HepG2 (cell line): ENCODE results near the gene DAAM1. TPM values are rescaled to one million over a fixed set of nuclear protein-coding genes. Genes with fewer than 3 reads are reported as not detected.

ENCODE experiments used
- ARID4A ChIP-seq: sonication (generic); formaldehyde crosslinking; IDR thresholded peaks from 2 replicates; pipeline ENCODE4 v1.5.0; 2020; ENCODE audit warnings: mild to moderate bottlenecking, missing genetic modification reagents, borderline replicate concordance
- CHD2 ChIP-seq: IDR thresholded peaks from 2 replicates; pipeline ENCODE4 v1.6.1; 2011; ENCODE audit warnings: low read depth, low read length, improper control_type of control experiment
- FOXC1 ChIP-seq: sonication (generic); formaldehyde crosslinking; IDR thresholded peaks from 2 replicates; pipeline ENCODE4 v1.8.0; 2022; ENCODE audit warnings: mild to moderate bottlenecking, missing genetic modification reagents, borderline replicate concordance
- HNRNPK ChIP-seq: fragments of 200-400 bp; formaldehyde crosslinking; IDR thresholded peaks from 2 replicates; pipeline ENCODE4 v1.6.1; 2018; ENCODE audit warnings: low read length, low read depth, moderate library complexity, mild to moderate bottlenecking; ENCODE audit not compliant: poor library complexity, severe bottlenecking
- MTA1 ChIP-seq: sonication (generic); formaldehyde crosslinking; IDR thresholded peaks from 2 replicates; pipeline ENCODE4 v1.4.0; 2020; ENCODE audit warnings: missing genetic modification reagents, mild to moderate bottlenecking, borderline replicate concordance
- NPAS2 ChIP-seq: sonication (generic); formaldehyde crosslinking; IDR thresholded peaks from 2 replicates; pipeline ENCODE4 v1.8.0; 2022; ENCODE audit warnings: mild to moderate bottlenecking, missing genetic modification reagents, borderline replicate concordance
- NR2F6 ChIP-seq, 2 experiments: IDR thresholded peaks; 2 replicates each; pipeline ENCODE4 v1.6.1; 2016; ENCODE audit warnings: antibody characterized with exemption in 1 of 2, mild to moderate bottlenecking in 1 of 2
- TCF12 ChIP-seq, 2 experiments: fragments of 450-650 bp in 1 of 2; sonication (generic) in 1 of 2; formaldehyde crosslinking in 1 of 2; IDR thresholded peaks; 2 replicates each; pipeline versions ENCODE4 v1.6.1 to v1.8.0; 2017 to 2022; ENCODE audit warnings: antibody characterized with exemption in 1 of 2, mild to moderate bottlenecking in 1 of 2, missing genetic modification reagents in 1 of 2, moderate library complexity in 1 of 2
- ZBTB38 ChIP-seq: sonication (generic); formaldehyde crosslinking; IDR thresholded peaks from 2 replicates; pipeline ENCODE4 v1.5.1; 2020; ENCODE audit warnings: mild to moderate bottlenecking, missing genetic modification reagents
- ZNF350 ChIP-seq: sonication (generic); formaldehyde crosslinking; IDR thresholded peaks from 2 replicates; pipeline ENCODE4 v1.4.0; 2020; ENCODE audit warnings: mild to moderate bottlenecking, low read depth, missing genetic modification reagents, borderline replicate concordance
- ZNF367 ChIP-seq: sonication (generic); formaldehyde crosslinking; IDR thresholded peaks from 2 replicates; pipeline ENCODE4 v1.4.0; 2020; ENCODE audit warnings: missing genetic modification reagents, borderline replicate concordance
- ZNF570 ChIP-seq: sonication (generic); formaldehyde crosslinking; IDR thresholded peaks from 2 replicates; pipeline ENCODE4 v1.4.0; 2020; ENCODE audit warnings: mild to moderate bottlenecking, missing genetic modification reagents, borderline replicate concordance
- ZNF616 ChIP-seq: sonication (generic); formaldehyde crosslinking; IDR thresholded peaks from 2 replicates; pipeline ENCODE4 v1.5.0; 2020; ENCODE audit warnings: low read depth, mild to moderate bottlenecking, missing genetic modification reagents
- ZNF629 ChIP-seq: sonication (generic); formaldehyde crosslinking; conservative IDR thresholded peaks from 2 replicates; pipeline ENCODE4 v1.5.0; 2020; ENCODE audit warnings: missing genetic modification reagents
- ZNF7 ChIP-seq: IDR thresholded peaks from 2 replicates; pipeline ENCODE4 v1.6.1; 2016; ENCODE audit warnings: missing biosample characterization, missing genetic modification reagents
- ZNF841 ChIP-seq: sonication (generic); formaldehyde crosslinking; IDR thresholded peaks from 2 replicates; pipeline ENCODE4 v1.8.1; 2023; ENCODE audit warnings: missing genetic modification reagents, borderline replicate concordance
- polyA plus RNA-seq, 8 experiments: library from polyadenylated mRNA; depleted of rRNA in 3 of 8; stranded (reverse) in 7 of 8; unstranded in 1 of 8; fragments of >200 nt; fragmentation: Illumina TruSeq in 4 of 8; extraction: Trizol in 4 of 8; gene quantifications; 2 replicates each; pipeline versions ENCODE4 v1.2.1 to v1.2.3, GENCODE V29; 2011 to 2016; ENCODE audit warnings: low read depth in 4 of 8, missing spikeins in 1 of 8, mixed read lengths in 1 of 8; ENCODE audit not compliant: insufficient read depth in 1 of 8
- total RNA-seq, 5 experiments: library from RNA; depleted of rRNA; stranded (reverse); fragments of >200 nt; fragmentation: Illumina TruSeq; extraction: Trizol; gene quantifications; 2 replicates each; pipeline ENCODE4 v1.2.3, GENCODE V29; 2016; ENCODE audit warnings: low read depth in 1 of 5
- TF ChIP-seq, protein P1 (sequence below): sonication (generic); formaldehyde crosslinking; IDR thresholded peaks from 2 replicates; pipeline ENCODE4 v1.4.0; 2020; ENCODE audit warnings: missing genetic modification reagents, low read depth, mild to moderate bottlenecking, borderline replicate concordance
- TF ChIP-seq, protein P2 (sequence below): sonication (generic); formaldehyde crosslinking; conservative IDR thresholded peaks from 2 replicates; pipeline ENCODE4 v1.4.0; 2020; ENCODE audit warnings: missing genetic modification reagents

DAAM1 gene
- total and polyA plus RNA-seq, 2 of the 13 experiments (the other 11 are each of a cell fraction or from before 2014, with no cell fraction given): 10.9 to 24.5 TPM

GRCh38 chr14:59262717-59263454 lies 74.4 kb downstream of the DAAM1 start (continued):
- TF ChIP-seq ARID4A (CRISPR knock-in tag) (peak; percentile 31; the same call in 1 of the 2 replicates), TCF12 (IDR thresholded peaks at IDR 0.05) (no peak), TCF12 (CRISPR knock-in tag; IDR thresholded peaks at IDR 0.05) (no peak), ZBTB38 (CRISPR knock-in tag) (no peak), ZNF570 (no peak), ZNF616 (no peak), NR2F6 (IDR thresholded peaks at IDR 0.05) (peak; percentile 27; the same call in 1 of the 2 replicates), NR2F6 (CRISPR knock-in tag; IDR thresholded peaks at IDR 0.05) (peak; percentile 48; the same call in 1 of the 2 replicates), ZNF367 (no peak), MTA1 (no peak), ZNF841 (CRISPR knock-in tag) (no peak), ZNF629 (CRISPR knock-in tag) (no peak), HNRNPK (no peak), ZNF7 (no peak), NPAS2 (CRISPR knock-in tag) (no peak), FOXC1 (CRISPR knock-in tag) (no peak), CHD2 (no peak), ZNF350 (CRISPR knock-in tag) (no peak)
- TF ChIP-seq, protein P1, sequence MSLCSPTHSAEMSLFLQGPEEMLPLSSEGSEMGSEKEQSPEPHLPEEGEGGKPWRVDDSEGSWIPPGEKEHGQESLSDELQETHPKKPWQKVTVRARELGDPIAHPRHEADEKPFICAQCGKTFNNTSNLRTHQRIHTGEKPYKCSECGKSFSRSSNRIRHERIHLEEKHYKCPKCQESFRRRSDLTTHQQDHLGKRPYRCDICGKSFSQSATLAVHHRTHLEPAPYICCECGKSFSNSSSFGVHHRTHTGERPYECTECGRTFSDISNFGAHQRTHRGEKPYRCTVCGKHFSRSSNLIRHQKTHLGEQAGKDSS (CRISPR knock-in tag): no peak
- TF ChIP-seq, protein P2, sequence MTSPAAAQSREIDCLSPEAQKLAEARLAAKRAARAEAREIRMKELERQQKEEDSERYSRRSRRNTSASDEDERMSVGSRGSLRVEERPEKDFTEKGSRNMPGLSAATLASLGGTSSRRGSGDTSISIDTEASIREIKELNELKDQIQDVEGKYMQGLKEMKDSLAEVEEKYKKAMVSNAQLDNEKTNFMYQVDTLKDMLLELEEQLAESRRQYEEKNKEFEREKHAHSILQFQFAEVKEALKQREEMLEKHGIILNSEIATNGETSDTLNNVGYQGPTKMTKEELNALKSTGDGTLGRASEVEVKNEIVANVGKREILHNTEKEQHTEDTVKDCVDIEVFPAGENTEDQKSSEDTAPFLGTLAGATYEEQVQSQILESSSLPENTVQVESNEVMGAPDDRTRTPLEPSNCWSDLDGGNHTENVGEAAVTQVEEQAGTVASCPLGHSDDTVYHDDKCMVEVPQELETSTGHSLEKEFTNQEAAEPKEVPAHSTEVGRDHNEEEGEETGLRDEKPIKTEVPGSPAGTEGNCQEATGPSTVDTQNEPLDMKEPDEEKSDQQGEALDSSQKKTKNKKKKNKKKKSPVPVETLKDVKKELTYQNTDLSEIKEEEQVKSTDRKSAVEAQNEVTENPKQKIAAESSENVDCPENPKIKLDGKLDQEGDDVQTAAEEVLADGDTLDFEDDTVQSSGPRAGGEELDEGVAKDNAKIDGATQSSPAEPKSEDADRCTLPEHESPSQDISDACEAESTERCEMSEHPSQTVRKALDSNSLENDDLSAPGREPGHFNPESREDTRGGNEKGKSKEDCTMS (CRISPR knock-in tag): no peak
